Effector memory CD8-positive, alpha-beta T cell (primary cell): ENCODE data around the gene SSNA1.

ENCODE experiments used
- ATAC-seq: fragments of 150-1000 bp; cut with Tn5 transposase; replicated peaks from 2 replicates; pipeline ENCODE4 v1.10.0; 2021; ENCODE audit warnings: mild to moderate bottlenecking, moderate library complexity
- DNase-seq, 3 experiments: peaks; one replicate each; pipeline ENCODE4 v3.0.0; 2021
- H3K27ac Mint-ChIP-seq, 2 donors: one replicate each; pipeline ENCODE4 v1.8.0; 2022; ENCODE audit warnings: mild to moderate bottlenecking in 2 of 2, mixed read lengths in 2 of 2, moderate library complexity in 2 of 2
- H3K27me3 Mint-ChIP-seq, 2 donors: one replicate each; pipeline ENCODE4 v1.8.0; 2022; ENCODE audit warnings: mixed read lengths in 2 of 2
- H3K36me3 Mint-ChIP-seq: one replicate; pipeline ENCODE4 v1.8.0; 2022; ENCODE audit warnings: mild to moderate bottlenecking, moderate library complexity, mixed read lengths; ENCODE audit not compliant: insufficient read depth
- H3K4me1 Mint-ChIP-seq, 2 donors: one replicate each; pipeline ENCODE4 v1.8.0; 2022; ENCODE audit warnings: low read depth in 2 of 2, mixed read lengths in 2 of 2
- H3K4me3 Mint-ChIP-seq, 2 donors: one replicate each; pipeline ENCODE4 v1.8.0; 2022; ENCODE audit warnings: mild to moderate bottlenecking in 2 of 2, mixed read lengths in 2 of 2, moderate library complexity in 2 of 2
- H3K9me3 Mint-ChIP-seq, 2 donors: one replicate each; pipeline ENCODE4 v1.8.0; 2022; ENCODE audit warnings: mixed read lengths in 2 of 2

The SSNA1 gene

GRCh38 chr9:137147793-137148160 lies 40.7 kb upstream of the SSNA1 start:
- no peak overlapping the region for H3K4me3 Mint-ChIP-seq
- H3K27me3 Mint-ChIP-seq, result peaks cover 5 to 28% of the 10 kb centered on the region in 2 donors
- H3K36me3 Mint-ChIP-seq, result no peaks in the 10 kb centered on the region
- no peak for ATAC-seq
- no peaks in the 10 kb centered on the region for H3K4me1 Mint-ChIP-seq
- no peak for DNase-seq
- no peak overlapping the region for H3K27ac Mint-ChIP-seq
- no peaks in the 10 kb centered on the region for H3K9me3 Mint-ChIP-seq

GRCh38 chr9:137148242-137148641 lies 40.2 kb upstream of the SSNA1 start:
- H3K4me3 Mint-ChIP-seq, result no peak overlapping the region
- no peak overlapping the region for H3K27ac Mint-ChIP-seq
- ATAC-seq (no peak), DNase-seq (no peak)
- H3K9me3 Mint-ChIP-seq, result no peaks in the 10 kb centered on the region
- H3K36me3 Mint-ChIP-seq, result no peaks in the 10 kb centered on the region
- H3K27me3 Mint-ChIP-seq, result peaks cover 5 to 23% of the 10 kb centered on the region in 2 donors
- no peaks in the 10 kb centered on the region for H3K4me1 Mint-ChIP-seq

DNA sequence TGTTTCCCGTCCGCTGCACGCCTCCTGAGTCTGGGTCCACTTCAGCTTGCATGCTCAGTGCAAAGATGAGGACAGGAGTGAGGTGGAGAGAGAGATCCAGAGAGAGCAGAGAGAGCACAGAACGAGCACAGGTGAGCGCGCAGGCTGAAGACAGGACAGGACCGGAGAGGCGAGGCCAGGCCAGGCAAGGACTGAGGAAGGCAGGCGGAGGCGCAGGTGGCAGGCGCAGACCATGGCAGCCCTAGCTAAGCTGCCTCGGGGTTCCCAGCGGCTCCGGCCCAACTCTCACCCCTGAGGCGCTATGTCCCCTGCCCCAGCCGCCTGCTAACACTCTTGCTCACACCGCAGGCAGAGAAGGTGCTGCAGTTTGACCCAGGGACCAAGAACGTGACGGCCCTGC lies 39.8 kb upstream of the SSNA1 start:
- H3K4me3 Mint-ChIP-seq, result no peak overlapping the region

GRCh38 chr9:137149363-137149762 lies 39.1 kb upstream of the SSNA1 start:
- H3K27ac Mint-ChIP-seq, result no peak overlapping the region
- no peaks in the 10 kb centered on the region for H3K4me1 Mint-ChIP-seq
- DNase-seq (no peak), ATAC-seq (no peak)
- H3K9me3 Mint-ChIP-seq, result no peaks in the 10 kb centered on the region
- H3K4me3 Mint-ChIP-seq, result no peak overlapping the region
- no peaks in the 10 kb centered on the region for H3K36me3 Mint-ChIP-seq
- H3K27me3 Mint-ChIP-seq, result peaks cover 5 to 12% of the 10 kb centered on the region in 2 donors

More for the DNA sequence above, 39.8 kb upstream of the SSNA1 start:
- no peaks in the 10 kb centered on the region for H3K36me3 Mint-ChIP-seq
- no peaks in the 10 kb centered on the region for H3K9me3 Mint-ChIP-seq
- ATAC-seq (no peak), DNase-seq (no peak)
- no peak overlapping the region for H3K27ac Mint-ChIP-seq
- peaks cover 5 to 19% of the 10 kb centered on the region in 2 donors for H3K27me3 Mint-ChIP-seq
- no peaks in the 10 kb centered on the region for H3K4me1 Mint-ChIP-seq

- ATAC-seq (no peak), DNase-seq (no peak)
- H3K4me1 Mint-ChIP-seq, result no peaks in the 10 kb centered on the region
- H3K9me3 Mint-ChIP-seq, result no peaks in the 10 kb centered on the region
- no peak overlapping the region for H3K4me3 Mint-ChIP-seq
- peaks cover 9 to 15% of the 10 kb centered on the region in 2 donors for H3K27me3 Mint-ChIP-seq
- no peaks in the 10 kb centered on the region for H3K36me3 Mint-ChIP-seq
- H3K27ac Mint-ChIP-seq, result no peak overlapping the region
Measured at GRCh38 chr9:137149942-137150616, 38.4 kb upstream of the SSNA1 start.

DNA sequence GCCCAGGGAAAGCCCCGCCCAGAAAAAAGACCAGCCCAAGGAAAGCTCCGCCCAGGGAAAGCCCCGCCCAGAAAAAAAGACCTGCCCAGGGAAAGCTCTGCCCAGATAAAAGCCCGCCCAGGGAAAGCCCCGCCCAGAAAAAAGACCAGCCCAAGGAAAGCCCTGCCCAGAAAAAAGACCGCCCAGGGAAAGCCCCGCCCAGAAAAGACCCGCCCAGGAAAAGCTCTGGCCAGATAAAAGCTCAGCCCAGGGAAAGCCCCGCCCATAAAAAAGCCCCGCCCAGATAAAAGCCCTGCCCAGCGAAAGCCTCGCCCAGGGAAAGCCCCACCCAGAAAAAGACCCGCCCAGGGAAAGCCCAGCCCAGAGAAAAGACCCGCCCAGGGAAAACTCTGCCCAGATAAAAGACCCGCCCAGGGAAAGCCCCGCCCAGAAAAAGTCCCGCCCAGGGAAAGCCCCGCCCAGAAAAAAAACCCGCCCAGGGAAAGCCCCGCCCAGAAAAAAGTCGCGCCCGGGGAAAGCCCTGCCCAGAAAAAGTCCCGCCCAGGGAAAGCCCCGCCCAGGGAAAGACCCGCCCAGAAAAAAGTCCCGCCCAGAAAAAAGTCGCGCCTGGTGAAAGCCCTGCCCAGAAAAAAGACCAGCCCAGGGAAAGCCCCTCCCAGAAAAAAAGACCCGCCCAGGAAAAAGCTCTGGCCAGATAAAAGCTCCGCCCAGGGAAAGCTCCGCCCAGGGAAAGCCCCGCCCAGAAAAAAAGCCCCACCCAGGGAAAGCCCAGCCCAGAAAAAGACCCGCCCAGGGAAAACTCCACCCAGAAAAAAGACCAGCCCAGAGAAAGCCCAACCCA lies 37.6 kb upstream of the SSNA1 start:
- Mint-ChIP-seq H3K9me3 (no peaks in the 10 kb centered on the region), H3K4me1 (no peaks in the 10 kb centered on the region), H3K4me3 (no peak overlapping the region), H3K27ac (peak overlapping the region in 1 of 2 donors; percentile 15), H3K36me3 (no peaks in the 10 kb centered on the region), H3K27me3 (peaks cover 9 to 23% of the 10 kb centered on the region in 2 donors)
- DNase-seq, result no peak
- no peak for ATAC-seq

DNA sequence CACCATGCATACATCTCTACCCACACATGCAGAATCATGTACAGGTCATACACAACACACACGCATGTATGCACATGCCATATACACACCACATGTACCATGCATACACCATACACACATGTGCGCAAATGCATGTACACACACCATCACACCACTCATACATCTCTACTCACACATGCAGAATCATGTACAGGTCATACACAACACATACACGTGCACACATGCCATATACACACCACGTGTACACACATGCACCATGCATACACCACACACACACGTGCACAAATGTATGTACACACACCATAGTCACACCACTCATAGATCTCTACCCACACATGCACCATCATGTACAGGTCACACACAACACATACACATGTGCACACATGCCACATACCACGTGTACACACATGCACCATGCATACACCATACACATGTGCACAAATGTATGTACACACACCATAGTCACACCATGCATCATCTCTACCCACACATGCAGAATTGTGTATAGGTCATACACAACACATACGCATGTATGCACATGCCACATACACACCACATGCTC lies 35.6 kb upstream of the SSNA1 start:
- H3K4me3 Mint-ChIP-seq, result no peak overlapping the region
- no peaks in the 10 kb centered on the region for H3K9me3 Mint-ChIP-seq

DNA sequence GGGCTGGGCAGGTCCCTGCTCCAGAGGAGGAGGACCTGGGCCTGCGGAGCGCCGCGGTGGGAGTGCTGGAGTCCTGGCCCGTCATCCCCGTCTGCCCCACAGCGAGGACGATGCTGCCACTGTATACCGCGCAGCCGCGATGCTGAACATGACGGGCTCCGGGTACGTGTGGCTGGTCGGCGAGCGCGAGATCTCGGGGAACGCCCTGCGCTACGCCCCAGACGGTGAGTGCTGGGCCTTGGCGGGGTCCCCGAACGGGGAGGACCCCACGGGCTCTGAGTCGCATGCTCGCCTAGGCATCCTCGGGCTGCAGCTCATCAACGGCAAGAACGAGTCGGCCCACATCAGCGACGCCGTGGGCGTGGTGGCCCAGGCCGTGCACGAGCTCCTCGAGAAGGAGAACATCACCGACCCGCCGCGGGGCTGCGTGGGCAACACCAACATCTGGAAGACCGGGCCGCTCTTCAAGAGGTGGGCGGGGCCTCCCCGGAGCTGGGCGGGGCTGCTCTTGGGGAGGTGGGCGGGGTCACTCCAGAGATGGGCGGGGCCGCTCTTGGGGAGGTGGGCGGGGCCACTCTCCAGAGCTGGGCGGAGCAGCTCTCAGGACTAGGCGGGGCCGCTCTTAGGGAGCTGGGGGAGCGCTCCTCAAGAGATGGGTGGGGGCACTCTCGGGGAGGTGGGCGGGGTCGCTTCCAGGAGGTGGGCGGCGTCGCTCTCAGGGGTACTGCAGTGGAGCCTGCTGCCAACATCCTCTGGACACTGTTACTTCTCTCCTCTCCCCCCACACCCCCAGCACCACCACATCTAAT lies 31.7 kb upstream of the SSNA1 start:
- Mint-ChIP-seq H3K4me1 (peaks cover 11 to 13% of the 10 kb centered on the region in 2 donors), H3K36me3 (no peaks in the 10 kb centered on the region), H3K27ac (no peak overlapping the region), H3K4me3 (peak overlapping the region; percentile 65 to 68), H3K9me3 (no peaks in the 10 kb centered on the region), H3K27me3 (peaks cover 31 to 50% of the 10 kb centered on the region in 2 donors)
- ATAC-seq (peak; percentile 72), DNase-seq (peak; percentile 33 to 43 (median 38))

More for the DNA sequence above, 35.6 kb upstream of the SSNA1 start:
- H3K4me1 Mint-ChIP-seq, result peaks cover 5 to 6% of the 10 kb centered on the region in 2 donors
- DNase-seq, result no peak
- no peak overlapping the region for H3K27ac Mint-ChIP-seq
- peaks cover 11 to 26% of the 10 kb centered on the region in 2 donors for H3K27me3 Mint-ChIP-seq
- H3K36me3 Mint-ChIP-seq, result no peaks in the 10 kb centered on the region
- ATAC-seq, result no peak

DNA sequence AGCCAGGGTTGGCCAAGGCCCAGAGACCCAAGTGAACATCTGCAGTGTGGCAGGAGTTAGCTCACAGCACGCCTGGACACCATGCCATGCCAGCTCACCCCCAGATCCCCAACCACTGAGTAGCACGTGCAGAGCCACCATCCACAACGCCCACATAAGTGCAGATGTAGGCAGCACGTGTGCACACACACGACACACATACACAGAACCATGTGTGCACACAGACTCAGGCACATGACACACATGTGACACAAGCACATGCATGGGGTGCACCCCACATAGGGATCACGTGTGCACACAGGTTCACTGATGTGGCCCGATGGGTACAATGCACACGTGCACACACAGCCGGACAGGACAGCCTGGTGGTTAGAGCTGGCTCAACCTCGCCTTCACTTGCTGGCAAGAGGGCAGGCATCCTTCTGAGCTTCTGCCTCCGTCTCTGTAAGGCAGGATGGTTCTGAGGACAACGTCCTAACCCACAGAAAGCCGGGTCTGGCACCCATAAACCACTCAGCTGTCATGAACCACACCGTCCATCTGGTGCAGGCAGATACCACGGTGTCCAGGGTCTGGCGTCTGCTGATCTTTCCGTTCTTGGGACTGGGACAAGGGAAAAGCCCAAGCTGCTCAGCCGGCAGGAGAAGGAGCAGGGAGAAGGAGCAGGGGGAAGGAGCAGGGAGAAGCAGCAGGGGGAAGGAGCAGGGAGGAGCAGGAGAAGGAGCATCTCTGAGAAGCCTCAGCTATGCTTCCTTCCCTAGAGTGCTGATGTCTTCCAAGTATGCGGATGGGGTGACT lies 30.7 kb upstream of the SSNA1 start:
- Mint-ChIP-seq H3K36me3 (no peaks in the 10 kb centered on the region), H3K27me3 (peaks cover 31 to 54% of the 10 kb centered on the region in 2 donors), H3K4me3 (peak overlapping the region; percentile 65 to 68), H3K4me1 (peaks cover 11 to 13% of the 10 kb centered on the region in 2 donors), H3K9me3 (no peaks in the 10 kb centered on the region), H3K27ac (no peak overlapping the region)
- no peak for DNase-seq
- ATAC-seq, result no peak

DNA sequence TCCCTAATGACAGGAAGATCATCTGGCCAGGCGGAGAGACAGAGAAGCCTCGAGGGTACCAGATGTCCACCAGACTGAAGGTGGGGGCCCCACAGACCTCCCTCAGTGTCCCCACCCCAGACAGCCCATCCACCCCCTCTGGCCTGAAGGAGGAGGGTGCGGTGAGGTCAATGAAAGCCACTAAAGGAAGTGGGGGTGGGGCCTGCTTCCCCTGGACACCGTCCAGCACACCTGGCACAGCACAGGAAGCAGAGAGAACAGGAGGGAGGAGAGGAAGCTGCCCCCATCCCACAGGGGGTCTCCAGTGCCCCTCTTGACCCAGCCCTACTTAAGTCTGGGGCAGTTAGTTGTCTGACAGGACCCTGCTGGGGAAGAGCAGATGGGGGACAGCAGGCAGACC lies 29.9 kb upstream of the SSNA1 start:
- H3K36me3 Mint-ChIP-seq, result peaks cover 3% of the 10 kb centered on the region
- ATAC-seq (no peak), DNase-seq (no peak)
- no peaks in the 10 kb centered on the region for H3K9me3 Mint-ChIP-seq
- peaks cover 11 to 13% of the 10 kb centered on the region in 2 donors for H3K4me1 Mint-ChIP-seq
- H3K27me3 Mint-ChIP-seq, result peaks cover 31 to 62% of the 10 kb centered on the region in 2 donors
- peak overlapping the region in 1 of 2 donors; percentile 8 for H3K4me3 Mint-ChIP-seq
- no peak overlapping the region for H3K27ac Mint-ChIP-seq

DNA sequence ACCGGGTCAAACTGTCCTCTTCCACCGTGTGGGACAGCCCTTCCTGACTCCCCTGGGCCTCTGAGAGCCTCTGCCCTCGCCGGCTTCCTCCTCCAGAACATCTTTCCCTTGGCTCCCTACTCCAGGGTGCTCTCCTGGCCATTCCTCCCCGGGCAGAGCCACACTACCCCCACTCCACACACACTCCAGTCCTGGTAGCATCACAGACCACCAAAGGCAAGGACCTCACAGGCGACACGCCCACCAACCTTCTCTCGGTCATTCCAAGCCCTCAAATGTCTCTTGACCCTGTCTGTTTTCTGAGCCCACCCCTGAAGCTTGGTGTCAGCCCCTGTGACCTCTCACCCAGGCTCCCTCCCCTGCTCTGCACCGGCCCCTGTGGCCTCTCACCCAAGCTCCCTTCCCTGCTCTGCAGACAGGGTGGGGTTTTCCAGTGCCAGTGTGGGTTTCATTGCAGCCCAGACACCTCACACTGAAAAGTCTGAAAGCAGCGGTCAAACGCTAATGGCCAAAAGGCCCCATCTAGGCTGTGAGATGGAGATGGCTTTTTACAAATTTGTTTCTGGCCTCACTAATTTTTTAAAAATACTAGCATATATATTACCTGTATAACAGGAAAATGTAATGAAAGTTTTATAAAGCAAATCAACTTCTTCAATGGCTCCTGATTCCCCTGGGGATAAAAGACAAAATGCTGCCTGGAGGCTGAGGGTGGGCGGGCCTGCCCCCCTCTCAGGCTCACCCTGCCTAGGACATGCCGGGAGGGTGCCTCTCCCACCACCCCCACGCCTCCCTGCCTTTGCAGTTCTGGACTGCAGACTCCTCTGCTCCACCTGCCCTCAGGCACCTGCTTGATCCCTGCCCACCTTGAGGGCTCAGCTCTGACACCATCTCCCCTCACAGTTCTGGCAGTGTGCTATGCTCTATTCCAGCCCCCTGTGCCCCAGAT lies 29.1 kb upstream of the SSNA1 start:
- Mint-ChIP-seq H3K27me3 (peaks cover 34 to 70% of the 10 kb centered on the region in 2 donors), H3K27ac (peak overlapping the region in 1 of 2 donors; percentile 51)
- ATAC-seq, result no peak

GRCh38 chr9:137160054-137160425 lies 28.4 kb upstream of the SSNA1 start:
- Mint-ChIP-seq H3K27me3 (peaks cover 35 to 72% of the 10 kb centered on the region in 2 donors), H3K27ac (no peak overlapping the region), H3K4me3 (no peak overlapping the region), H3K4me1 (peaks cover 11 to 13% of the 10 kb centered on the region in 2 donors), H3K36me3 (peaks cover 3% of the 10 kb centered on the region), H3K9me3 (no peaks in the 10 kb centered on the region)
- DNase-seq (no peak), ATAC-seq (no peak)

More for the DNA sequence above, 29.1 kb upstream of the SSNA1 start:
- Mint-ChIP-seq H3K9me3 (no peaks in the 10 kb centered on the region), H3K4me3 (peak overlapping the region in 1 of 2 donors; percentile 45), H3K4me1 (peaks cover 11 to 13% of the 10 kb centered on the region in 2 donors), H3K36me3 (peaks cover 3% of the 10 kb centered on the region)
- no peak for DNase-seq
